GM19025 (cell line): ENCODE measurements around the gene VSIR.
A peak's percentile ranks its signal among the peaks of the same experiment; 100 is the strongest.

Experiments
- ATAC-seq: cut with Tn5 transposase; IDR thresholded peaks from one replicate; pipeline ENCODE4 v1.9.1; 2021; ENCODE audit warnings: mild to moderate bottlenecking, low read depth, moderate library complexity; ENCODE audit not compliant: unreplicated experiment

Gene VSIR

GRCh38 chr10:71735709-71736569 lies 37.4 kb downstream of the VSIR start:
- ATAC-seq: no peak

GRCh38 chr10:71734797-71735196 lies 38.5 kb downstream of the VSIR start:
- no peak for ATAC-seq

- ATAC-seq: no peak
These were observed 41.5 kb downstream of the VSIR start for GRCh38 chr10:71731791-71732190.

- ATAC-seq: no peak
These were observed 44.1 kb downstream of the VSIR start for GRCh38 chr10:71729161-71729636.

GRCh38 chr10:71727738-71728737 lies 45.3 kb downstream of the VSIR start:
- peak; percentile 54 for ATAC-seq

- peak; percentile 38 for ATAC-seq
These were observed 46.1 kb downstream of the VSIR start for GRCh38 chr10:71727105-71727737.

GRCh38 chr10:71726580-71727104 lies 46.7 kb downstream of the VSIR start:
- no peak for ATAC-seq

- ATAC-seq: no peak
These were observed 47.2 kb downstream of the VSIR start for GRCh38 chr10:71725998-71726579.

- ATAC-seq: no peak
These were observed 48.1 kb downstream of the VSIR start for GRCh38 chr10:71725249-71725648.

- ATAC-seq: no peak
These were observed 48.8 kb downstream of the VSIR start for GRCh38 chr10:71724539-71724938.

- ATAC-seq: no peak
These were observed 50.0 kb downstream of the VSIR start for GRCh38 chr10:71723311-71723710.

- ATAC-seq: no peak
These were observed 50.5 kb downstream of the VSIR start for GRCh38 chr10:71722849-71723248.

- no peak for ATAC-seq
These were observed 52.0 kb downstream of the VSIR start for GRCh38 chr10:71721313-71721712.

- no peak for ATAC-seq
These were observed 53.0 kb downstream of the VSIR start for GRCh38 chr10:71720288-71720687.

- no peak for ATAC-seq
These were observed 53.7 kb downstream of the VSIR start, which contains the start of gene C10orf105 for GRCh38 chr10:71719464-71720201. Gene C10orf105 (minus strand): TSS chr10:71719778. CDS start chr10:71716337, 3,441 bp downstream.

GRCh38 chr10:71719042-71719441 lies 54.3 kb downstream of the VSIR start:
- ATAC-seq: no peak

GRCh38 chr10:71718165-71718698 lies 55.1 kb downstream of the VSIR start:
- ATAC-seq: no peak

GRCh38 chr10:71717551-71717951 lies 55.8 kb downstream of the VSIR start:
- no peak for ATAC-seq

- no peak for ATAC-seq
These were observed 56.3 kb downstream of the VSIR start for GRCh38 chr10:71717056-71717455.
